GM12878 (cell line): ENCODE results near the gene SORCS2.

Source experiments
- EZH2 ChIP-seq: IDR thresholded peaks from 2 replicates; pipeline ENCODE4 v1.6.1; 2012; ENCODE audit warnings: low read depth, mild to moderate bottlenecking, control low read depth, inconsistent platforms, low read length, borderline replicate concordance; ENCODE audit not compliant: control insufficient read depth
- KDM1A ChIP-seq: fragments of 200-600 bp; sonication (generic); IDR thresholded peaks from 2 replicates; pipeline ENCODE4 v1.6.1; 2016; ENCODE audit warnings: borderline replicate concordance
- TF ChIP-seq, protein P1 (sequence below): IDR thresholded peaks from 2 replicates; pipeline ENCODE4 v1.6.1; 2011; ENCODE audit warnings: low read depth, mild to moderate bottlenecking, low read length, moderate library complexity, borderline replicate concordance; ENCODE audit errors: extremely low read depth

DNA sequence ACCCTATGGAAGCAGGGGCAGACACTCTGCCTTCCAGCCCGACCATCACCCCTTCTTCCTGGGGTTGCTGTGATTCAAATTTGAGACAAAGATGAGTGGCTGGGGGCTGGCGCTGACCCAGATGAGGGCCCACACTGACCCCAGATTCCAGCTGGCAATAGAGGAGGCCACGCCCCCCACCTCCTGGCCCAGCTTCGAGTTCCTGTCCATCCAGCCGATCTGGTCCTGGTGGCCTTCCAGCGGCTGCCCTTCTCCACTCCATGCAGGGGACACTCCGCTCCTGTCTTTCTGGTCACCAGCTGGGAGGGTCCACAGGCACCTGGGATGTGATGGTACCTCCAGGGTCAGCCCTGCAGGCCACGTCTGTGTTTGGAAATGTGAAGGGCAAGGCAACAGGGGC is 340.9 kb downstream of the SORCS2 start:
- TF ChIP-seq, protein P1, sequence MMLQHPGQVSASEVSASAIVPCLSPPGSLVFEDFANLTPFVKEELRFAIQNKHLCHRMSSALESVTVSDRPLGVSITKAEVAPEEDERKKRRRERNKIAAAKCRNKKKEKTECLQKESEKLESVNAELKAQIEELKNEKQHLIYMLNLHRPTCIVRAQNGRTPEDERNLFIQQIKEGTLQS: no peak
- TF ChIP-seq KDM1A (no peak), EZH2 (no peak)
